OCI-LY3 (cell line): Measurements from ENCODE around the gene ABHD13.

Experiments used
- EZH2phosphoT487 ChIP-seq: fragments of 200-600 bp; shearing (Covaris generic); IDR thresholded peaks from 2 replicates; pipeline ENCODE4 v1.6.1; 2018; ENCODE audit warnings: antibody characterized with exemption, mixed run types, low read depth
- TF ChIP-seq, protein P1 (sequence below): fragments of 200-600, 300-600 bp; sonication (generic); IDR thresholded peaks from 2 replicates; pipeline ENCODE4 v1.5.1; 2014; ENCODE audit warnings: antibody characterized with exemption, low read length, low read depth

DNA sequence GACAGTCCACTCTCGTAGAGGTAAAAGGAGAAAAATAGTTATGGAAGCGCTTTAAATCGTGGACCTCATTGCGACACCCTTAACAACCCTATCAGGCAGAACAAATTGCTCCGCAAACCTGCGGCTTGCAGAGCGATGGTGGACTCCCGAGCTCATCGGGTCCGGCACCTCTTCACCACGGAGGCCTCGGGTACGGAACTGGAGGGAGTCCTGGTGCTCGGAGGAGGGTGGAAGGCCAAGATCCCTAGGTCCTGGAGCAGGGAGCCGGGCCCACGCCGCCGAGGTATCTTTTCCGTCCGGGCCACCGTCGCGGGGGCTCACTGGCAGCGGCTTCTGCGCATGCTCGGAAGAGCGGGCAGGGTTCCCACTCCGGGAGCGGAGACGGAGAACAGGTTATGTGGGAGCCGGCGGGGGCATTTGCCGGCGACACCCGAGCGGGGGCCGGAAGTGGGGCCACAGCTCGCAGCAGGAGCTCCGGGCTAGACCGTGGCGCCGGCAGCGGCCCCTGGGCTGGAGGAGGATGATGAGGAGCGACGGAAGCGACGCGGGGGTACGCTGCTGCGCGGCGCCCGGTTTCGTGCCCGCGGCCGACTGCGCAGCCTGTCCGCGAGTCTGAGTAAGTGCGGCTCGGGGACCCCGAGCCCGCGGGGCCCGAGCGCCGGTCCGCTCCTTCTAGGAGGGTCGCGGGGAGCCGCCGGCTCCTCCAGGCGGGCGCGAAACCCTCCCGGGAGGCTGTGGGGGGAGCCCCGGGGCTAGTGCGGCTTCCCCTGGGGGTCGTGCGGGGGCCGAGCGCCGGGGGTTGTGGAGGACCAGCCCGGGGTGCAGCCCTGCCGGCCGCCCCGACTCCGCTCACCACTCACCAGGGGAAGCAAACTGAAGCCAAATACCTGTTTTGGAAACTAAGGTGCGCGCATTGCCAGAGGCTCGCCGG, at the start of gene ABHD13:
- TF ChIP-seq, protein P1, sequence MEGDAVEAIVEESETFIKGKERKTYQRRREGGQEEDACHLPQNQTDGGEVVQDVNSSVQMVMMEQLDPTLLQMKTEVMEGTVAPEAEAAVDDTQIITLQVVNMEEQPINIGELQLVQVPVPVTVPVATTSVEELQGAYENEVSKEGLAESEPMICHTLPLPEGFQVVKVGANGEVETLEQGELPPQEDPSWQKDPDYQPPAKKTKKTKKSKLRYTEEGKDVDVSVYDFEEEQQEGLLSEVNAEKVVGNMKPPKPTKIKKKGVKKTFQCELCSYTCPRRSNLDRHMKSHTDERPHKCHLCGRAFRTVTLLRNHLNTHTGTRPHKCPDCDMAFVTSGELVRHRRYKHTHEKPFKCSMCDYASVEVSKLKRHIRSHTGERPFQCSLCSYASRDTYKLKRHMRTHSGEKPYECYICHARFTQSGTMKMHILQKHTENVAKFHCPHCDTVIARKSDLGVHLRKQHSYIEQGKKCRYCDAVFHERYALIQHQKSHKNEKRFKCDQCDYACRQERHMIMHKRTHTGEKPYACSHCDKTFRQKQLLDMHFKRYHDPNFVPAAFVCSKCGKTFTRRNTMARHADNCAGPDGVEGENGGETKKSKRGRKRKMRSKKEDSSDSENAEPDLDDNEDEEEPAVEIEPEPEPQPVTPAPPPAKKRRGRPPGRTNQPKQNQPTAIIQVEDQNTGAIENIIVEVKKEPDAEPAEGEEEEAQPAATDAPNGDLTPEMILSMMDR, result no peak
- no peak for TF ChIP-seq EZH2phosphoT487
